HEK293T (cell line): Measurements from ENCODE around the gene GYS1.
"Not testable (repeated sequence)": the region's sequence is repeated elsewhere in the genome, so short reads cannot be mapped to it uniquely, and the experiment has no call there.

Source experiments
- CTCF ChIA-PET: fragments of 350-600 bp; formaldehyde crosslinking; extraction: SDS; loops from one replicate; lab custom pipeline; 2021; ENCODE audit warnings: antibody characterized with exemption, inconsistent platforms; lab: Yijun Ruan, JAX
- POLR2A ChIA-PET: fragments of 350-600 bp; formaldehyde crosslinking; extraction: SDS; loops from one replicate; lab custom pipeline; 2020; ENCODE audit warnings: antibody characterized with exemption, inconsistent platforms; lab: Yijun Ruan, JAX
- DNase-seq: peaks from one replicate; pipeline ENCODE4 v3.0.0; 2012; ENCODE audit warnings: mixed read lengths; ENCODE audit errors: extremely low spot score
- ARNT ChIP-seq: fragments of 450-650 bp; IDR thresholded peaks from 2 replicates; pipeline ENCODE4 v1.6.1; 2017; ENCODE audit warnings: mild to moderate bottlenecking
- BHLHE40 ChIP-seq: fragments of 450-650 bp; IDR thresholded peaks from 2 replicates; pipeline ENCODE4 v1.6.1; 2016; ENCODE audit warnings: mild to moderate bottlenecking, moderate library complexity, borderline replicate concordance
- CTBP1 ChIP-seq: fragments of 450-650 bp; IDR thresholded peaks from 2 replicates; pipeline ENCODE4 v1.6.1; 2016; ENCODE audit warnings: borderline replicate concordance
- ELF4 ChIP-seq: fragments of 450-650 bp; IDR thresholded peaks from 2 replicates; pipeline ENCODE4 v1.6.1; 2017; ENCODE audit warnings: antibody characterized with exemption
- FOXA1 ChIP-seq: fragments of 450-650 bp; IDR thresholded peaks from 2 replicates; pipeline ENCODE4 v1.6.1; 2016; ENCODE audit warnings: mild to moderate bottlenecking
- FOXK2 ChIP-seq: fragments of 450-650 bp; IDR thresholded peaks from 2 replicates; pipeline ENCODE4 v1.6.1; 2016; ENCODE audit warnings: mild to moderate bottlenecking
- FOXM1 ChIP-seq: fragments of 450-650 bp; IDR thresholded peaks from 2 replicates; pipeline ENCODE4 v1.6.1; 2017; ENCODE audit warnings: mild to moderate bottlenecking, borderline replicate concordance
- HDGF ChIP-seq: fragments of 450-650 bp; IDR thresholded peaks from 2 replicates; pipeline ENCODE4 v1.6.1; 2017; ENCODE audit warnings: antibody characterized with exemption, borderline replicate concordance
- L3MBTL2 ChIP-seq: fragments of 450-650 bp; conservative IDR thresholded peaks from 2 replicates; pipeline ENCODE4 v1.6.1; 2016; ENCODE audit warnings: mild to moderate bottlenecking
- LEF1 ChIP-seq: fragments of 450-650 bp; IDR thresholded peaks from 2 replicates; pipeline ENCODE4 v1.6.1; 2017; ENCODE audit warnings: mild to moderate bottlenecking, borderline replicate concordance
- NFRKB ChIP-seq: fragments of 450-650 bp; IDR thresholded peaks from 2 replicates; pipeline ENCODE4 v1.6.1; 2016; ENCODE audit warnings: mild to moderate bottlenecking, moderate library complexity
- SP1 ChIP-seq: fragments of 450-650 bp; IDR thresholded peaks from 2 replicates; pipeline ENCODE4 v1.6.1; 2017
- SUZ12 ChIP-seq: fragments of 450-650 bp; IDR thresholded peaks from 2 replicates; pipeline ENCODE4 v1.6.1; 2016; ENCODE audit warnings: mild to moderate bottlenecking
- TARDBP ChIP-seq: fragments of 450-650 bp; IDR thresholded peaks from 2 replicates; pipeline ENCODE4 v1.6.1; 2016
- ZNF384 ChIP-seq: fragments of 450-650 bp; IDR thresholded peaks from 2 replicates; pipeline ENCODE4 v1.6.1; 2016
- TF ChIP-seq, protein P1 (sequence below): fragments of 450-650 bp; IDR thresholded peaks from 2 replicates; pipeline ENCODE4 v1.6.1; 2016

GYS1 gene

DNA sequence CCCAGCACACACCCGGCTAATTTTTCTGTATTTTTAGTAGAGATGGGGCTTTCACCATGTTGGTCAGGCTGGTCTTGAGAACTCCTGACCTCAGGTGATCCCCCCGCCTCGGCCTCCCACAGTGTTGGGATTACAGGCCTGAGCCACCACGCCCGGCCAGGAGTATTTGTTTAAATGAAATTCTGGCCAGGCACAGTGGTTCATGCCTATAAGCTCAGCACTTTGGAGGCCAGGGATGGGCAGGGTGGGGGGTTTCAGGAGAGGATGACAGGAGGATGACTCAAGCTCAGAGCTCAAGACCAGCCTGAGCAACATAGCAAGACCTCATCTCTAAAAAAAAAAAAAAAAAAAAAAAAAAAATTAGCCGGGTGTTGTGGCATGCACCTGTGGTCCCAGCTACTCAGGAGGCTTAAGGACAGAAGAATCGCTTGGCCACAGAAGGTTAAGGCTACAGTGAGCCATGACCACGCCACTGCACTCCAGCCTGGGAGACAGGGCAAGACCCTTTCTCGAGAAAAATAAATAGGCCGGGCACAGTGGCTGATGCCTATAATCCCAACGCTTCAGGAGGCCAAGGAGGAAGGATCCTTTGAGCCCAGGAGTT lies 67.8 kb downstream of the GYS1 start:
- POLR2A ChIA-PET, result no interaction called here
- TF ChIP-seq ELF4 (no peak), CTBP1 (no peak), BHLHE40 (no peak), L3MBTL2 (no peak), LEF1 (no peak), SUZ12 (no peak), NFRKB (no peak), TARDBP (no peak), ZNF384 (no peak)
- no peak for DNase-seq

DNA sequence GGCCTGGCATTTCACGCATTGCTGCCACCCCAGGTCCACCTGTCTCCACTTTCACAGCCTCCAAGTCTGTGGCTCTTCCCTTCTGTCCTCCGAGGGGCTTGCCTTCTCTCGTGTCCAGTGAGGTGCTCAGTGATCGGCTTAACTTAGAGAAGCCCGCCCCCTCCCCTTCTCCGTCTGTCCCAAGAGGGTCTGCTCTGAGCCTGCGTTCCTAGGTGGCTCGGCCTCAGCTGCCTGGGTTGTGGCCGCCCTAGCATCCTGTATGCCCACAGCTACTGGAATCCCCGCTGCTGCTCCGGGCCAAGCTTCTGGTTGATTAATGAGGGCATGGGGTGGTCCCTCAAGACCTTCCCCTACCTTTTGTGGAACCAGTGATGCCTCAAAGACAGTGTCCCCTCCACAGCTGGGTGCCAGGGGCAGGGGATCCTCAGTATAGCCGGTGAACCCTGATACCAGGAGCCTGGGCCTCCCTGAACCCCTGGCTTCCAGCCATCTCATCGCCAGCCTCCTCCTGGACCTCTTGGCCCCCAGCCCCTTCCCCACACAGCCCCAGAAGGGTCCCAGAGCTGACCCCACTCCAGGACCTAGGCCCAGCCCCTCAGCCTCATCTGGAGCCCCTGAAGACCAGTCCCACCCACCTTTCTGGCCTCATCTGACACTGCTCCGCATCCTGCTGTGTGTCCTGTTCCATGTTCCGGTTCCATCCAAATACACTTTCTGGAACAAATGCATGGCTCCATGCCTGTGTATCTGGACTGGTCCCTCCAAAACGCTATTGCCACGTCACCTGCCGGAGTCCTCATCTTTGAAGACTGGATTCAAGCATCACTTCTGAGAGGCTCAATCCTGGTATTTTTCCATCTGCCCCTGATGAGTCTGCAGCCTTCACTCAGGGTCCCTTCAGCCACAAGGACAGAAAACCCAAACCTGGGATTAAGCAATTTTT lies 70.3 kb downstream of the GYS1 start:
- CTCF ChIA-PET, result no interaction called here
- POLR2A ChIA-PET, result no interaction called here
- no peak for DNase-seq
- no peak for TF ChIP-seq TARDBP
- TF ChIP-seq ARNT, result no peak
- no peak for TF ChIP-seq NFRKB
- TF ChIP-seq ELF4, result no peak
- no peak for TF ChIP-seq CTBP1
- TF ChIP-seq ZNF384, result no peak
- no peak for TF ChIP-seq FOXA1
- no peak for TF ChIP-seq SUZ12
- TF ChIP-seq LEF1, result no peak
- no peak for TF ChIP-seq BHLHE40
- TF ChIP-seq FOXM1, result no peak
- no peak for TF ChIP-seq L3MBTL2
- TF ChIP-seq, protein P1, sequence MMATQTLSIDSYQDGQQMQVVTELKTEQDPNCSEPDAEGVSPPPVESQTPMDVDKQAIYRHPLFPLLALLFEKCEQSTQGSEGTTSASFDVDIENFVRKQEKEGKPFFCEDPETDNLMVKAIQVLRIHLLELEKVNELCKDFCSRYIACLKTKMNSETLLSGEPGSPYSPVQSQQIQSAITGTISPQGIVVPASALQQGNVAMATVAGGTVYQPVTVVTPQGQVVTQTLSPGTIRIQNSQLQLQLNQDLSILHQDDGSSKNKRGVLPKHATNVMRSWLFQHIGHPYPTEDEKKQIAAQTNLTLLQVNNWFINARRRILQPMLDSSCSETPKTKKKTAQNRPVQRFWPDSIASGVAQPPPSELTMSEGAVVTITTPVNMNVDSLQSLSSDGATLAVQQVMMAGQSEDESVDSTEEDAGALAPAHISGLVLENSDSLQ, result no peak
- TF ChIP-seq HDGF, result no peak
- TF ChIP-seq SP1, result no peak
- no peak for TF ChIP-seq FOXK2

More for the DNA sequence above, 67.8 kb downstream of the GYS1 start:
- CTCF ChIA-PET, result no interaction called here

DNA sequence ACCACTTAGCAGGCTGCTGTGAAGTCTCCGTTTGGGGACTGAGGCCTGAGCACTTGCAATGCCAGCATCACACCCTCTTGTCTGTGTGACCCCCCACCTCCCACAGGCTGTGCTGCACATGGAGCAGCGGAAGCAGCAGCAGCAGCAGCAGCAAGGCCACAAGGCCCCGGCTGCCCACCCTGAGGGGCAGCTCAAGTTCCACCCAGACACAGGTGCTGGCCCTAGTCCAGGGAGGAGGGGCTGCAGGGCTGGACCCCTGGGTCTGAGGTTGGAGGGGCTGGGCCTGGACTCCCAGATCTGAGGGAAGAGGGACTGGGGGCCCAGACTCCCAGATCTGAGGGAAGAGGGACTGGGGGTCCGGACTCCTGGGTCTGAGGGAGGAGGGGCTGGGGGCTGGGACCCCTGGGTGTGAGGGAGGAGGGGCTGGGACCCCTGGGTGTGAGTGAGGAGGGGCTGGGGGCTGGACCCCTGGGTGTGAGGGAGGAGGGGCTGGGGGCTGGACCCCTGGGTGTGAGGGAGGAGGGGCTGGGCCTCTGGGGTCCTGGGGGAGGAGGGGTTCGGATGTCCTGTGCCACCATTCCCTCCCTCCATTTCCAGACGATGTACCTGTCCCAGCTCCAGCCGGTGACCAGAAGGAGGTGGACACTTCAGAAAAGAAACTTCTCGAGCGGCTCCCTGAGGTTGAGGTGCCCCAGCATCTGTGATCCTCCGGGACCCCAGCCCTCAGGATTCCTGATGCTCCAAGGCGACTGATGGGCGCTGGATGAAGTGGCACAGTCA lies 71.2 kb downstream of the GYS1 start:
- ChIA-PET POLR2A (no interaction called here), CTCF (no interaction called here)
- DNase-seq, result no peak
- TF ChIP-seq FOXK2 (no peak), TARDBP (no peak), CTBP1 (no peak), BHLHE40 (no peak), ZNF384 (no peak)

DNA sequence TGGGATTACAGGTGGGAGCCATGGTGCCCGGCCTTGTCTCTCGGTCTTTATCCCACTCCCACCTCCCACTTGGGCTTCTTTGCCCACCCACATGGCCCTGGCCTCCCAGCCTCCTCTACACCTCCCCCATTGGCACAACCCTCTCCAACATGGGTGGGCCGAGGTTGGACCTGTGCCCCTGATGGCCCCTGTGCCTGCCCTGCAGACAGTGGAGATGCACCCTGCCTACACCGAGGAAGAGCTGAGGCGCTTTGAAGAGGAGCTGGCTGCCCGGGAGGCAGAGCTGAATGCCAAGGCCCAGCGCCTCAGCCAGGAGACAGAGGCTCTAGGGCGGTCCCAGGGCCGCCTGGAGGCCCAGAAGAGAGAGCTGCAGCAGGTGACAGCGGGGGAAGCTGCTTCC lies 72.2 kb downstream of the GYS1 start:
- ChIA-PET POLR2A (no interaction called here), CTCF (no interaction called here)
- DNase-seq, result no peak
- TF ChIP-seq ZNF384 (no peak), ELF4 (no peak), FOXM1 (no peak), ARNT (no peak), CTBP1 (no peak), NFRKB (no peak), FOXA1 (no peak), BHLHE40 (no peak), HDGF (no peak)
- TF ChIP-seq, protein P1, result no peak

DNA sequence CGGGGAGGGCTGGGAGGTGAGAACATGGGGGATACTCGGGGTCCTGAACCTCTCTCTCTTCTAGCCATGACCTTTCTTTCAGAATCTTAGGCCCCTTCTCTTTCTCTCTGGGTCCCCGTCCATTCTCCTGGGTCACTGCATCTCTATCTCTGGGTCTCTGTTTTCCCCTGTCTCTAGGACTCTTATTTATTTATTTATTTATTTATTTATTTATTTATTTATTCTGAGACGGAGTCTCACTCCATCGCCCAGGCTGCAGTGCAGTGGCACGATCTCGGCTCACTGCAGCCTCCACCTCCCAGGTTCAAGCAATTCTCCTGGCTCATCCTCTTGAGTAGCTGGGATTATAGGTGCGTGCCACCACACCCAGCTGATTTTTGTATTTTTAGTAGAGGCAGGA lies 73.8 kb downstream of the GYS1 start:
- DNase-seq, CTCF ChIA-PET: not testable (repeated sequence)
- POLR2A ChIA-PET, result interaction anchor here (0.8 to 1.1 kb wide), 4 partner anchors 14 to 47 kb away, joined by 3 to 5 read pairs (median 4); partner anchors contain the start of genes NUCB1 and PPP1R15A

DNA sequence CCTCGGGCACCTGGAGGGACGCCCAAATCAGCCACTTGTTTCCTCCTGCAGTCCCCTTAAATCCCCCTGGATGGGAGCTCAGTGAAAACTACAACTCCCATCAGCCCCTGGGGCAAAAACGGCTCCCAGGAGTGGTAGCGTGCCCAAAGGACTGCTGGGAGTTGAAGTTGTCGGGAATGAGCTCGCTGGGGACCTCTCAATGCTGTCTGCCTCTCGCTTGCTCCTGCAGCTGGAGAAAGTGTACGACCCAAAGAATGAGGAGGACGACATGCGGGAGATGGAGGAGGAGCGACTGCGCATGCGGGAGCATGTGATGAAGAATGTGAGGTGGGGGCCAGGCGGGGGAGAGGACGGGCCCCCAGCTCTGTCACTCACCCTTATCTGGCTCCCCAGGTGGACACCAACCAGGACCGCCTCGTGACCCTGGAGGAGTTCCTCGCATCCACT lies 74.3 kb downstream of the GYS1 start:
- POLR2A ChIA-PET, result interaction anchor here (0.8 to 1.1 kb wide), 4 partner anchors 14 to 47 kb away, joined by 3 to 5 read pairs (median 4); partner anchors contain the start of genes NUCB1 and PPP1R15A
- DNase-seq, result peak; percentile 76

More for the DNA sequence above, 74.3 kb downstream of the GYS1 start:
- CTCF ChIA-PET, result no interaction called here
- TF ChIP-seq ZNF384, result no peak
- TF ChIP-seq SUZ12, result peak; percentile 92
- TF ChIP-seq L3MBTL2, result peak; percentile 54
